NCI-H128 (cell line): ENCODE results near the gene DAW1.
"Not testable (repeated sequence)": the region's sequence is repeated elsewhere in the genome, so short reads cannot be mapped to it uniquely, and the experiment has no call there.

Experiments used
- DNase-seq: peaks from one replicate; lab custom pipeline; 2025; ENCODE audit not compliant: unreplicated experiment; lab: John Stamatoyannopoulos, UW

DAW1 gene

GRCh38 chr2:227871375-227871791, at the start of gene DAW1:
Gene DAW1 (plus strand): TSS chr2:227871631. CDS start chr2:227871690, 59 bp downstream.
- DNase-seq: no peak

- DNase-seq: no peak
Measured at GRCh38 chr2:227822416-227823003, 48.9 kb upstream of the DAW1 start.

- no peak for DNase-seq
Measured at GRCh38 chr2:227823922-227824321, 47.5 kb upstream of the DAW1 start.

- no peak for DNase-seq
Measured at GRCh38 chr2:227824711-227825110, 46.7 kb upstream of the DAW1 start.

- no peak for DNase-seq
Measured at GRCh38 chr2:227826019-227826521, 45.4 kb upstream of the DAW1 start.

- DNase-seq: no peak
Measured at GRCh38 chr2:227826563-227826962, 44.9 kb upstream of the DAW1 start.

GRCh38 chr2:227827143-227827542, 44.3 kb upstream of the DAW1 start:
- no peak for DNase-seq

- DNase-seq: no peak
Measured at GRCh38 chr2:227828477-227828912, 42.9 kb upstream of the DAW1 start.

GRCh38 chr2:227829337-227829736, 42.1 kb upstream of the DAW1 start:
- no peak for DNase-seq

GRCh38 chr2:227834423-227834822, 37.0 kb upstream of the DAW1 start:
- DNase-seq: no peak

- no peak for DNase-seq
Measured at GRCh38 chr2:227834916-227835650, 36.3 kb upstream of the DAW1 start.

- not testable (repeated sequence) for DNase-seq
Measured at GRCh38 chr2:227839339-227840129, 31.9 kb upstream of the DAW1 start.

- DNase-seq: no peak
Measured at GRCh38 chr2:227846831-227847230, 24.6 kb upstream of the DAW1 start.

GRCh38 chr2:227848146-227848545, 23.3 kb upstream of the DAW1 start:
- DNase-seq: no peak

- no peak for DNase-seq
Measured at GRCh38 chr2:227848586-227848985, 22.8 kb upstream of the DAW1 start.

GRCh38 chr2:227849906-227850305, 21.5 kb upstream of the DAW1 start:
- no peak for DNase-seq

GRCh38 chr2:227853204-227853629, 18.2 kb upstream of the DAW1 start:
- no peak for DNase-seq

GRCh38 chr2:227853765-227854271, 17.6 kb upstream of the DAW1 start:
- no peak for DNase-seq

GRCh38 chr2:227855440-227855839, 16.0 kb upstream of the DAW1 start:
- no peak for DNase-seq

- no peak for DNase-seq
Measured at GRCh38 chr2:227856697-227857096, 14.7 kb upstream of the DAW1 start.

GRCh38 chr2:227860221-227860641, 11.2 kb upstream of the DAW1 start:
- DNase-seq: no peak
